ENCODE data around the gene CELSR1. TPM values are rescaled to one million over a fixed set of nuclear protein-coding genes. Genes with fewer than 3 reads are reported as not detected.

CELSR1 gene
- total RNA-seq, 2 donors from 2014 or later: 24.2 to 38.2 TPM

- DNase-seq (ENCODE audit: low spot score): no peak
- WGBS: 93% methylated on average over 8 of the region's 8 CpGs
- Histone ChIP-seq H3K4me1 (replicated peaks) (no peaks in the 10 kb centered on the region), H3K27me3 (replicated peaks; ENCODE audit: insufficient read depth) (no peaks in the 10 kb centered on the region), H3K27ac (no peak overlapping the region), H3K9me3 (no peaks in the 10 kb centered on the region), H3K36me3 (no peaks in the 10 kb centered on the region), H3K4me3 (no peak overlapping the region)
- intact Hi-C loops (cut with DNase I): no loop called here
- TF ChIP-seq POLR2A (IDR thresholded peaks at IDR 0.05) (no peak), POLR2AphosphoS5 (IDR thresholded peaks at IDR 0.05) (no peak)
- TF ChIP-seq, protein P1, sequence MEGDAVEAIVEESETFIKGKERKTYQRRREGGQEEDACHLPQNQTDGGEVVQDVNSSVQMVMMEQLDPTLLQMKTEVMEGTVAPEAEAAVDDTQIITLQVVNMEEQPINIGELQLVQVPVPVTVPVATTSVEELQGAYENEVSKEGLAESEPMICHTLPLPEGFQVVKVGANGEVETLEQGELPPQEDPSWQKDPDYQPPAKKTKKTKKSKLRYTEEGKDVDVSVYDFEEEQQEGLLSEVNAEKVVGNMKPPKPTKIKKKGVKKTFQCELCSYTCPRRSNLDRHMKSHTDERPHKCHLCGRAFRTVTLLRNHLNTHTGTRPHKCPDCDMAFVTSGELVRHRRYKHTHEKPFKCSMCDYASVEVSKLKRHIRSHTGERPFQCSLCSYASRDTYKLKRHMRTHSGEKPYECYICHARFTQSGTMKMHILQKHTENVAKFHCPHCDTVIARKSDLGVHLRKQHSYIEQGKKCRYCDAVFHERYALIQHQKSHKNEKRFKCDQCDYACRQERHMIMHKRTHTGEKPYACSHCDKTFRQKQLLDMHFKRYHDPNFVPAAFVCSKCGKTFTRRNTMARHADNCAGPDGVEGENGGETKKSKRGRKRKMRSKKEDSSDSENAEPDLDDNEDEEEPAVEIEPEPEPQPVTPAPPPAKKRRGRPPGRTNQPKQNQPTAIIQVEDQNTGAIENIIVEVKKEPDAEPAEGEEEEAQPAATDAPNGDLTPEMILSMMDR (IDR thresholded peaks at IDR 0.05): no peak
Measured at GRCh38 chr22:46329616-46330015, 207.8 kb downstream of the CELSR1 start.

DNA sequence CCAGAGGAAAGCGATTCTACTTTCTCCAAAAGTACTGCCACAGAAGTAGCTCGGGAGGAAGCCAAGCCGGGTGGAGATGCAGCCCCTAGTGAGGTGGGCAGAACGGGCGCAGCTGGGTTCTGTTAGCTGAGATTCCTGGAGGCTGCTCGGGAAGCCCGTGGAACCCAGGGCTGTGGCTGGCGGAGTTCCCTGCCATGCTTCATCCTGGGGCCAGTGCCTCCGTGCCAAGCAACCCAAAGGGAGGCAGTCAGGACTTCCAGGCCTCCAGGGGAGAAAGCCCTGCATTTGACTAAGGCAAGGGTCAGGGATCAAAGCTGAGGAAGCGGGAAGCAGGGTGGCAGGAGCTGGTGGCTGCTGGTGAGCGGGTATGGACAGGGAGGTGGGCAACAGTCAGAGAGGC lies 208.6 kb downstream of the CELSR1 start:
- H3K9me3 ChIP-seq: no peaks in the 10 kb centered on the region

GRCh38 chr22:46327691-46328465 lies 209.5 kb downstream of the CELSR1 start:
- TF ChIP-seq, protein P1 (IDR thresholded peaks at IDR 0.05): no peak
- no peak for TF ChIP-seq POLR2AphosphoS5 (IDR thresholded peaks at IDR 0.05)
- TF ChIP-seq POLR2A (IDR thresholded peaks at IDR 0.05): no peak
- WGBS: 94% methylated on average over 13 of the region's 13 CpGs
- intact Hi-C loops (cut with DNase I): no loop called here
- Histone ChIP-seq H3K27ac (no peak overlapping the region), H3K9me3 (no peaks in the 10 kb centered on the region), H3K4me1 (replicated peaks) (no peaks in the 10 kb centered on the region), H3K4me3 (no peak overlapping the region), H3K27me3 (replicated peaks; ENCODE audit: insufficient read depth) (no peaks in the 10 kb centered on the region), H3K36me3 (no peaks in the 10 kb centered on the region)
- no peak for DNase-seq (ENCODE audit: low spot score)

More for the DNA sequence above, 208.6 kb downstream of the CELSR1 start:
- H3K27ac ChIP-seq: no peak overlapping the region
- intact Hi-C loops (cut with DNase I): no loop called here
- TF ChIP-seq, protein P1 (IDR thresholded peaks at IDR 0.05): no peak
- TF ChIP-seq POLR2A (IDR thresholded peaks at IDR 0.05) (no peak), POLR2AphosphoS5 (IDR thresholded peaks at IDR 0.05) (no peak)
- WGBS: 92% methylated on average over 11 of the region's 11 CpGs
- no peaks in the 10 kb centered on the region for H3K4me1 ChIP-seq (replicated peaks)
- H3K27me3 ChIP-seq (replicated peaks; ENCODE audit: insufficient read depth): no peaks in the 10 kb centered on the region
- no peaks in the 10 kb centered on the region for H3K36me3 ChIP-seq
- no peak for DNase-seq (ENCODE audit: low spot score)
- H3K4me3 ChIP-seq: no peak overlapping the region

GRCh38 chr22:46326066-46326680 lies 211.2 kb downstream of the CELSR1 start:
- no peaks in the 10 kb centered on the region for H3K36me3 ChIP-seq
- H3K9me3 ChIP-seq: no peaks in the 10 kb centered on the region
- TF ChIP-seq POLR2AphosphoS5 (IDR thresholded peaks at IDR 0.05) (no peak), POLR2A (IDR thresholded peaks at IDR 0.05) (no peak)
- TF ChIP-seq, protein P1 (IDR thresholded peaks at IDR 0.05): no peak
- intact Hi-C loops (cut with DNase I): no loop called here
- no peaks in the 10 kb centered on the region for H3K27me3 ChIP-seq (replicated peaks; ENCODE audit: insufficient read depth)
- H3K4me3 ChIP-seq: no peak overlapping the region
- no peak overlapping the region for H3K27ac ChIP-seq
- WGBS: 96% methylated on average over 21 of the region's 23 CpGs
- no peak for DNase-seq (ENCODE audit: low spot score)
- H3K4me1 ChIP-seq (replicated peaks): no peaks in the 10 kb centered on the region
